ENCODE measurements around the gene SLC66A1.

The SLC66A1 gene

DNA sequence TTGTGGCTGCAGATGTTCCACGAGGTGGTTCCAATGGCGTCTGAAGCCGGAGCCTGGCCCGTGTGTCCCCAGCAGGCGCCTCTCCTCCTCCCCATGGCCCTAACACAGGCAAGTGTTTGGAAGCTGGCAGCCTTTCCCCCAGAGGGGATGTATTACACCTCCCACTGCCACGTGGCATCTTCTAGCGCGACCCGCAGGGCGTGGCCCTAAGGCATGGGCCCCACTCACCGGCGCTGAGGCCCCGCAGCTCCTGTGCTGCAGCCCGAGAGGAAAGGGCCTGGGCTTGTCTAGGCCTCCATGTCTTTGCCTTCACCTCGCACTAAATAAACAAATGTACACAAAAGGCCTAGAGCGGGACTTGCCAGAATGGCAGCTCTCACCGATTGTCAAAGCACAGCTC lies 37.9 kb downstream of the SLC66A1 start:
- DNase-seq (ENCODE audit: low spot score) = no peak
- TF ChIP-seq, protein P1, sequence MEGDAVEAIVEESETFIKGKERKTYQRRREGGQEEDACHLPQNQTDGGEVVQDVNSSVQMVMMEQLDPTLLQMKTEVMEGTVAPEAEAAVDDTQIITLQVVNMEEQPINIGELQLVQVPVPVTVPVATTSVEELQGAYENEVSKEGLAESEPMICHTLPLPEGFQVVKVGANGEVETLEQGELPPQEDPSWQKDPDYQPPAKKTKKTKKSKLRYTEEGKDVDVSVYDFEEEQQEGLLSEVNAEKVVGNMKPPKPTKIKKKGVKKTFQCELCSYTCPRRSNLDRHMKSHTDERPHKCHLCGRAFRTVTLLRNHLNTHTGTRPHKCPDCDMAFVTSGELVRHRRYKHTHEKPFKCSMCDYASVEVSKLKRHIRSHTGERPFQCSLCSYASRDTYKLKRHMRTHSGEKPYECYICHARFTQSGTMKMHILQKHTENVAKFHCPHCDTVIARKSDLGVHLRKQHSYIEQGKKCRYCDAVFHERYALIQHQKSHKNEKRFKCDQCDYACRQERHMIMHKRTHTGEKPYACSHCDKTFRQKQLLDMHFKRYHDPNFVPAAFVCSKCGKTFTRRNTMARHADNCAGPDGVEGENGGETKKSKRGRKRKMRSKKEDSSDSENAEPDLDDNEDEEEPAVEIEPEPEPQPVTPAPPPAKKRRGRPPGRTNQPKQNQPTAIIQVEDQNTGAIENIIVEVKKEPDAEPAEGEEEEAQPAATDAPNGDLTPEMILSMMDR (IDR thresholded peaks at IDR 0.05; ENCODE audit: extremely low read depth, missing control alignments) = no peak

DNA sequence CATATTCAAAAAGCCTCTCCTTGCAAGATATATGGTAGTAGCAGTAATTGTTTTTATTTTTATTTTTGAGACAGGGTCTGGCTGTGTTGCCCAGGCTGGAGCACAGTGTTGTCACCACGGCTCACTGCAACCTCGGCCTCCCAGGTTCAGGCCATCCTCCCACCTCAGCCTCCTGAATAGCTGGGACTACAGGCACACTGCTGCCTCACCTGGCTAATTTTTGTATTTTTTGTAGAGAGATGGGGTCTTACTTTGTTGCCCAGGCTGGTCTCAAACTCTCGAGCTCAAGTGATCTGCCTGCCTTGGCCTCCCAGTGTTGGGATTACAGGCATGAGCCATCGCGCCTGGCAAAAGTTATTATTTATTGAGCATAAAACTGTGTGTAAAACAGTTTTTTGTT lies 38.4 kb downstream of the SLC66A1 start:
- no peak for DNase-seq (ENCODE audit: low spot score)

DNA sequence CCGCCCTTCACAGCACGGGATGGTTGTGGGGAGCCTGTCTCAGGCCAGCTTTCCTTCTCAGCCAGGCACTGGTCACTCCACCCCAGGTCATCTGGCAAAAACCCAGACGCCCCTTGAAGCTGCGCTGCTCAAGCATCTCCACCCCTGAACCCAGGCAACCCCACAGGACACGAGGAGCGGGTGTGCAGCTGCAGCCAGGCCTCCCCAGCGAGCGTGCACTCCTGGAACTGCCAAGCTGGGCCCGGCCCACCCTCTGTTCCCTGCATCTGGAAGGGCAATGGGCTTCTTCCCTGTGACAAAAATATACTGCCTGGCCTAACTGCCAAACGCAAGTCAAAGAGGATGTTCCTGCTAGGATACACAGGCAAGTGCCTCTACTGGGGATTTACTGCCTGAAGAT lies 39.7 kb downstream of the SLC66A1 start:
- no peak for DNase-seq (ENCODE audit: low spot score)
- TF ChIP-seq, protein P1 (IDR thresholded peaks at IDR 0.05; ENCODE audit: extremely low read depth, missing control alignments) = no peak

More for the DNA sequence above, 38.4 kb downstream of the SLC66A1 start:
- TF ChIP-seq, protein P1 (IDR thresholded peaks at IDR 0.05; ENCODE audit: extremely low read depth, missing control alignments) = no peak

DNA sequence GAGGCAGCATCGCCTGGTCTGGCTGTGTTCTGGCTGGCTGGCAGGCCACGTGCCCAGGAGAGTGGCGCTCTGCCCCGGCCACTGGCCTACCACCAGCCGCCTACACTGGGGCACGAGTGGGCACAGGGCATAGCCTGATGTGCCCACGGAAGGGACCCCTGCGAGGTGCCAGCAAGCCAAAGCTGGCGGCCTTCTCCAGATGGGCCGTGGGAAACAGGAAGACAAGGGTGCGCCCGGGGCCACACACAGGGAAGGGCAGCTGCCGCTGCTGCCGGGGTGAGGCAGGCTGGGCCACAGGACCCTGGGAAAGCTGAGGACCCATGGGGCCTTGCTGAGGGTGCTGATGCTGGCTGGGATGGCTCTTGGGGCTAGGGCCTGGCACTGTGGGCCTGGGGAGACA lies 40.7 kb downstream of the SLC66A1 start:
- TF ChIP-seq, protein P1 (IDR thresholded peaks at IDR 0.05; ENCODE audit: extremely low read depth, missing control alignments) = no peak
- no peak for DNase-seq (ENCODE audit: low spot score)

DNA sequence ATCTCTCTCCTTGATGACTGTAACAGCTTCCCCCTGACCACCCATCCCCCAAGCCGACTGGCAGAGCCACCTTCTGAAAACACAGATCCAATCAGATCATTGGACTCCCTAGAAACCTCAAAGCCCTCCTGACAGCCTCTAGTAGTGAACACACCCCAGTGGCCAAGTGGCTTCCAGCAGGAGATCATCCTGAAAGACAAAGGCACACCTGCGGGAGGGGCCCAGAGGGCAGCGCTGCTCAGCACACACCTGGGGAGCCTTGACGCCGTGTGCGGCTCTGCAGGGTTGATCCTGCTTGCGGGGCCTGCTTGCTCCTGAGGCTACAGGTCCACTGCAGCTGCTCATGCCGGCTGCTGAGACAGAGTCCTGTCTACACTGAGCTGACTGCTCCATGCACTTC lies 41.5 kb downstream of the SLC66A1 start:
- DNase-seq (ENCODE audit: low spot score) = no peak
- TF ChIP-seq, protein P1 (IDR thresholded peaks at IDR 0.05; ENCODE audit: extremely low read depth, missing control alignments) = no peak

DNA sequence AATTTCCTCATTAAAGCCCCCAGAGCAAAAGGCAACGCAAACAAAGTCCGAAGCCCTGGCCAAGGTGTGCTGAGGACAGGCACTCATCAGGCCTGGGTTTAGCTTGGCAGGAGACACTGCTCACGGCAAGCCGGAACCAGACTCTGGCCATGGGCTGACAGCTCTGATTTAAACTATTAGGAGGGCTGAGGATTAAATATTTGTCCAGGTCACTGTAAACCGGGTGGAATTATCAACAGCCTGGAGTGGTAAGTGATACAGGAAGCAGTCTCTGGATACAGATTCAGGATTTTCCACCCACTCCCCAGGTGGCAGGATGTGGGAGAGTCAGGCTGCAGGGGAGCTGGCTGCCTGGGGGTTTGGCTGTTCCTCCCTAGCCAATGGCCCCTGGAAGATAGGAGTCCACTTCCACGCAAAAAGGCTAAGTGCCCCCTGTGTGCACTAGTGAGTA lies 42.4 kb downstream of the SLC66A1 start:
- no peak for DNase-seq (ENCODE audit: low spot score)
- TF ChIP-seq, protein P1 (IDR thresholded peaks at IDR 0.05; ENCODE audit: extremely low read depth, missing control alignments) = no peak

DNA sequence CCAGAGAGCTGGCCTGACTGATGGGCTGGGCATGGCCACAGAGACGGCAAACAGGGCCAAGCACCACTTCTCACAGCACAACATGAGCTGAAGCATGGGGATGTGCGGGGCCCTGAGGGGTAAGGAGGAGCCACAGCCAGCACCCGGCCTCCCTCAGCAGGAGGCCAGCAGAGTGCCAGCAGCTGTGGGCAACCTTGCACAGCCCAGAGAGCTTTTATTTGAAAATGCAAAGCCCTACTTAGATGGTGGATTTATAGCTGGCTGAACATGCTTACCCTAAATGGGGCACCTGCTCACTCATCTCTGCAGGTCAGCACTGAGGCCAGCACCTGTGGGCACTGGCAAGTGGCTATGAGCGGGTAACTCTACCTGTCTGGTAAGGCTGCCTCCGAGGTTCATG lies 44.1 kb downstream of the SLC66A1 start:
- no peak for DNase-seq (ENCODE audit: low spot score)
- TF ChIP-seq, protein P1 (IDR thresholded peaks at IDR 0.05; ENCODE audit: extremely low read depth, missing control alignments) = no peak

Data from GM20000 (cell line).